SK-MEL-5 (cell line): ENCODE data around the gene CMIP. TPM values are rescaled to one million over a fixed set of nuclear protein-coding genes. Genes with fewer than 3 reads are reported as not detected.

ENCODE experiments used
- DNase-seq: peaks from one replicate; pipeline ENCODE4 v3.0.0-alpha.2; 2016; ENCODE audit warnings: low read depth, low spot score
- in situ Hi-C: cut with HindIII; loops from 2 replicates; pipeline ENCODE4 v1.10.0; 2016; ENCODE audit warnings: low sequenced_read_pairs, high pct_unique_total_duplicates, low pct_unique_long_range_greater_than_20kb
- total RNA-seq: library from RNA; depleted of rRNA; stranded (reverse); fragments of >200 nt; shearing (Covaris generic); gene quantifications from 2 replicates; pipeline ENCODE4 v1.2.3, GENCODE V29; 2014

Gene CMIP
- total RNA-seq, 1 experiment from 2014 or later, result 2.0 TPM

DNA sequence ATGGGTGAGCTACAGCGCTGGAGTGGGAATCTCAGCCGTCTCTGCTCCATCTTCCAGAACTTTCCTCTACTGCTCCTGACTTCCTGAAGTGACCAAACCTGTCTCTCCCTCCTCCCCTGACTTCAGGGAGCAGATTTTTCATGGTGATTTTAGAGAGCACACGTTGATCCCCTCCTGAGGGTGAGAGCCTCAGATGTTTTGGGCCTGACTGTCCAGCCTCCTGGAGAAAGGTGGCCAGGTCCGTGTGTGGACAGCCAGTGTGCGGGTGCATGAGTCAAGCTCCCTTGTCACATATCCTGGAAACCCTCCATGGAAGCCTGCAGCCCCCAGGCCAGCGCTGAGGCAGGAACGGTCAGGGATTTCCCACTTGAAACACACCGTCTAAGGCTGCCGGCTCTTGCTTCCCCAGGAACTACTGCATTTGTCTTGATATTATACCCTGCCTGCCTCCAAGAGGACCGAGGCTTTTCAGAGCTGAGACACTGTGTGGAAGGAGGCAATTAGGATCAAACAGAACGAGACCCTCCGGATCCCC is 143.1 kb downstream of the CMIP start:
- no peak for DNase-seq
- in situ Hi-C loops, result no loop called here

DNA sequence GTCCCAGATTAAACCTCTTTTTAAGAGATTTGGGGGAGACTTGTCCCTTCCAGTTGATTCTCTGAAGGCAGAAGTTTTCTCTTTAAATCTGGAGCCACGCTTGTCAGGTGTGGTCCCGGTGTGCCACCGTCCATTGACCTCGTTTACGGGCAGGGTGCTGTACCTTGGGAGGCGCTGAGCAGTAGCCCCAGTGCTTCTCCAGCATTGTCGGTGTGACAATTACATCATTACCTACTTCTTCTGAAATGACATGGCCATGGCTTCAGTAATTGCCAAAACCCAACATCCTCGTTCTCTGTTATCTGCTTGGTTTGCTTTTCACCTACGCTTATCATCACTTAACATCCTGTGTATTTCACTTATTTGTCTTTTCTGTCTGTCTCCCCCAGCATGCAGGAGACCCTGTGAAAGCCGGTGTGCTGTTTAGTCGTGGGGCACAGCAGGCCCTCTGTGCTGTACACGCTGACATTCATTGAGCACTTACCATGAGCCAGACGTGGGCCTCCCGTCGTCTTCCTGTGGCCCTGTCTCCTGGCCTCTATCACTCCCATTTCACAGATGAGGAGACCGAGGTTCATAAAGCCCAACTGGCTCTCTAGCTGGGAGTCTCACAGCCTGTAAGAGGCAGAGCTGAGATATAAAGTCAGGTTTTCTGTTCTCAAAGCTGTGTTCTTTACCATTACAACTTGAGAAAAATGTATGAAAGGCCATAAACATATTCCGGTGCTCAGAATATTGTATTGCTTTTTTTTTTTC is 143.9 kb downstream of the CMIP start:
- DNase-seq, result no peak
- in situ Hi-C loops, result no loop called here

DNA sequence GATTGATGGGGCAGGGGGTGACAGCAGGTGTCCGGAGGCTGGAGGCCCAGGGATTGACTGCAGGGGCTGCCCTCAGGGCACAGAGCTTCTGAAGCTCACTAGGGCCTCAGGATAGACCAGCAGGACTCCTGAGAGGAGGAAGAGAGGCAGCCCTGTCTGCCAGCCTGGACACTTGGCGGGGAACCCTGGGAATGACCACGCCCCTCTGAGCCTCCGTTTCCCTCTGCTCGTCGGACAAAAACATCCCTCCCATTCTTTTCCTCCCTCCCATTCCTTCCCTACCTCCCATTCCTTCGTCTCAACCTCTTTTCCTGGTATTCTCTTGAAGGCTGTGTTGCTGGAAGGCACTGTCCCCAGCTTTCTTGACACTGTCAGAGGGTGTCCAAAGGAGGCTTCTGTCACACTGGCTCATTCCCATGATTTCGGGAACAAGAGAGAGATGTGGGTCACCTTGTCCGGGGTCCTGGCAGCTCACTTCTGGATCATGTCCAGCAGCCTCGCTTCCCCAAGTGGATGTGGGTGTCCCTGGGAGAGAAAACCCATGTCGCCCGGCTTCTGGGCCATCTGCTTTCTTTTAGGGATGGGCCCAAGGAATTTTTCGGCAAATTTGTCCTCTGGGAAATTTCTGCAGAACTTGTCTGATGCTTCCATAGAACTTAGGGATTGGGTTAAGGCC is 145.5 kb downstream of the CMIP start:
- in situ Hi-C loops, result no loop called here
- no peak for DNase-seq

DNA sequence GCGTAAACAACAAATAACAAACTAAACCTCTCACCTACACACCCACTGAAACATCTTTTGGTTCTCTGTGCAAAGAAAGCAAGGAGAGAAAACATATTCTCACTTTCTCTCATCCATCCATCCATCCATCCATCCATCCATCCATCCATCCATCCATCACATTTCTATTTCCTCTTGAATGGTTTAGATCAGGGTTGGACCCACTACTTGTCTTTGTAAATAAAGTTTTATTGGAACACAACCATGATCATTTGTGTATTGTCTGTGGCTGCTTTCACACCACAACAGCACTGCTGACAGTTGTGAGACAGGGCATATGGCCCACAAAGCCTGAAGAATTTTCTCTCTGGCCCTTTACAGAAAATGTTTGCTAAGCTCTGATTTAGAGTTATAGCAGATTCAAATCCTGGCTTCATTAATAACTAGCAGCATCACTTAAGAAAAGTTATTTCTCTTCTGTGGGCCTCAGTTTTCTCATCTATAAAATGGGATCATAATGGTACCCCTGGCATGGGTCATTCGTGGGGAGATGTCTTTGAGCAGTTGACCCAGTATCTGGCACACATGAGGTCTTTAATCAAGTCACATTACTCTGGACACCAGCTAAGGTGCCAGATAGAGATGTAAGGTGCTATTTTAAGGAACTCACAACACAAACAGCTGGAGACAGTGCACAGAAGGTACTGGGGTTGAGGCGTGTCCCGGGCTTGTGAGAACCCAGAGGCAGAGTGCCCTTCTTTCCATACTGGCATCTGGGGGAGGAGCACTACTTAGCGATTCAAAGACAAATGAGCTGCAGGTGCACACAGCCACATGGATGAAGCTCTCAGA is 146.3 kb downstream of the CMIP start:
- in situ Hi-C loops, result no loop called here
- no peak for DNase-seq

DNA sequence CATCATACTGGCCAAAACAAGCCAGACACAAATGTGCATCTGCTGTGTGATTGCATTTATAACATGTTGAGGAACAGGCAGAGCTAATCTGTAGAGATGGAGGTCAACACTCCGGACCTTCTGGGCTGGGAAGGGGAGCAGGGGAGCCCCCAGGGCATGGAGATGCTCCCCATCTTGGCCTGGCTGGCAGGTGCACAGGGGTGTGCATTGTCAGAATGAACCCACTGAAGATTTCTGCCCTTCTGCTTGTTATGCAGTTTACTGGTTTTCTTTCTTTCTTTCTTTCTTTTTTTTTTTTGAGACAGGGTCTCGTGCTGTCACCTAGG is 146.9 kb downstream of the CMIP start:
- no peak for DNase-seq
- in situ Hi-C loops, result no loop called here

DNA sequence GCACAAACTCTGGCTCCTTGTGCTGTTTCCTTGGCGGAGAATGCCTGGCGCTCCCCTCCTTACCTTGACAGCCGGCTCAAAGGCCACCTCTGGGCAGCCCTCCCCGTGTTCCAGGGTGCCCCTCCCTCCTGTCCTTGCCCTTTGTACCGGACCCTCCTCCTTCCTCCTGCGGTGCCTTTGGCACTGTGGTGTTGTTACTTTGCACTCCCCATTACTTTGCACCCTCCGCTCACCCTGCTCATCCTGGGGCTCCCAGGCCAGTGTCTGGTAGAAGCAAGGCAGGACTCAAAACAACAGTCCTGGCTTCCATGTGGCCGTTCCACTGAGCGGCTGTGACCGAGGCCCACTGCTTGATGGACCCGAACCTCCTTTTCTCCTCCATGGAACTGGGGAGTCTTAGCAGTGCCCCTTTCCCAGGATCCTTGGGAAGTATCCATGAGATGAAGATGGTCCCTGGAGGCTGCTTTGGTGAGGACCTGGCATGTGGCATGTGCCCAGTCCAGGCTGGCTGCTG is 147.8 kb downstream of the CMIP start:
- no peak for DNase-seq
- in situ Hi-C loops, result no loop called here

DNA sequence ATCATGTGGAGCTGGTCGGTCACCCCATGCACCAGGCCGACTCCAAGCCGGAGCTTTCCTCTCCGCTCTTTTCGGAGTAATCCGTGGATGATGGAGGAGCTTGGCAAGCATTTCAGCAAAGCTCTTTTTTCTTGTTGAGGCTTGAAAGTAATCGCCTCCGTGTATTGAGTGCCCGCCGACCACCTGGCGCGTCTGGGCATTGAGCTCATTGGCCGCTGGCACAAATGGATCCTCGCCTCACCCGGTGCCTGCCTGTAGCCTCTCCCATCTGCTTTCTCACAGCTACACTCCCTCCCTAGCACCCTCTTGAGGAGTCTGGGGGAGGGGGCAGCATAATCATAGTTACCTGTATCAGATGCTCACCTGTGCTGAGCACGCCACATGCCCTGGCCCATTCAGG is 148.9 kb downstream of the CMIP start:
- in situ Hi-C loops, result no loop called here
- no peak for DNase-seq

DNA sequence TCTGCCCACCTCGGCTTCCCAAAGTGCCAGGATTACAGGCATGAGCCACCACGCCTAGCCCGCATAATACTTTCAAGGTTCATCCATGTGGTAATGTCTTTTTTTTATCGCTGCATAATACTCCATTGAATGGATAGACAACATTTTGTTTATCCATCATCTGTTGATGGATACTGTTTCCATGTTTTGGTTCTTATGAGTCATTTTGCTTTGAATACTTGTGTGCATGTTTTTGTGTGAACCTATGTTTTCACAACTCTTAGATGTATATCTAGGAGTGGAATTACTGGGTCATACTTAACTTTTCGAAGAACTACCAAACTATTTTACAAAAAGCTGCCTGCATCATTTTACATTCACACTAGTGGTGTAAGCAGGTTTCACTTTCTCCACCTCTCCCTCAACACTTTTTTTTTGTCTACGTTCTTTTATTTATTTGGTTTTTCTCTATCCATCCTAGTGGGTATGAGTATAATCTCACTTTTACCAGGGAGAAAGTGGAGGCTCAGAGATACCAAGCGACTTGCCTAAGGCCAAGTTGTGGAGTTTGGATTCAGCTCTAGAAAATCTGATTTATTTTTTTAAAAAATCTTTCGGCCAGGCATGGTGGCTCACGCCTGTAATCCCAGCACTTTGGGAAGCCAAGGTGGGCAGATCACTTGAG is 151.2 kb downstream of the CMIP start:
- no peak for DNase-seq
- in situ Hi-C loops, result no loop called here

DNA sequence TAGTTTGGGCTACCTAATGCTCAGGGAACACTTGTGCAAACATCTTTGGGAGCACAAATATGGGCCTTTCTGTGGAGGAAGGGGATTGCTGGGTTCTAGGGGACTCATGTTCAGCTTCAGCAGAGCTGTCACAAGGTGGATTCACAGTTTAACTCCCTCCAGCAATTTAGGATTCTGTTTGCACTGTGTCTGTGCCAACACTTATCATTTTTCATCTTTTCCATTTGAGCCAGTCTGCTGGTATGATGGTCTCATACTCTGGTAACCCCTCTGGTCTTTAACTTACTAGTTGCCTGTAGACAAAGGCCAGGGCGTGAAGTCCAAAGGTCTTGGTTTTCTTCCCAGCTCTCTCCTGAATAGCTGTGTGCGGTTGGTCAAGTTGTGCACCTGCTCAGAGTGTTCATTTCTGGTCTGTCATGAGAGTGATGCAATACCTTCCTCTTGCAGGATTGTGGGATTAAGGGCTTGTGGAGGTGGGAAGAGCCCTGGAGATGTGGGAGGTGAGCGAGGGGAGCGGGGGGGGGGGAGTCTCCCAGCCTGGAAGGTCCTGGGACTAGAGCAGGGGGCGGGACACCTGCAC is 152.6 kb downstream of the CMIP start:
- in situ Hi-C loops, result no loop called here
- no peak for DNase-seq

DNA sequence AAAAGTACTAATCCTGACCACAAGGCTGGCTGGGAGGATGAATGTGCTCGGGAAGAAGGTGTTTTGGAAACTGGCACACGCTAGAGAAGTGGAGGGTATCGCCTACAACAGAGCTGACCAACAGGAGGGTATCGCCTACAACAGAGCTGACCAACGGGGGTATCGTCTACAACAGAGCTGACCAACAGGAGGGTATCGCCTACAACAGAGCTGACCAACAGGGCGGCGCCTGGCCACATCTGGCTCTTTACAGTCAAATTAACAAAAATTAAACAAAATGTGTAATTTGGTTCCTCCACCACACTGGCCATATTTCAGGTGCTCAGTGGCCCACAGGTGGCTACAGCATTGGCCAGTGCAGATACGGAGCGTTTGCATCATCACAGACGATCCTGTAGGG is 153.5 kb downstream of the CMIP start:
- no peak for DNase-seq
- in situ Hi-C loops, result no loop called here

DNA sequence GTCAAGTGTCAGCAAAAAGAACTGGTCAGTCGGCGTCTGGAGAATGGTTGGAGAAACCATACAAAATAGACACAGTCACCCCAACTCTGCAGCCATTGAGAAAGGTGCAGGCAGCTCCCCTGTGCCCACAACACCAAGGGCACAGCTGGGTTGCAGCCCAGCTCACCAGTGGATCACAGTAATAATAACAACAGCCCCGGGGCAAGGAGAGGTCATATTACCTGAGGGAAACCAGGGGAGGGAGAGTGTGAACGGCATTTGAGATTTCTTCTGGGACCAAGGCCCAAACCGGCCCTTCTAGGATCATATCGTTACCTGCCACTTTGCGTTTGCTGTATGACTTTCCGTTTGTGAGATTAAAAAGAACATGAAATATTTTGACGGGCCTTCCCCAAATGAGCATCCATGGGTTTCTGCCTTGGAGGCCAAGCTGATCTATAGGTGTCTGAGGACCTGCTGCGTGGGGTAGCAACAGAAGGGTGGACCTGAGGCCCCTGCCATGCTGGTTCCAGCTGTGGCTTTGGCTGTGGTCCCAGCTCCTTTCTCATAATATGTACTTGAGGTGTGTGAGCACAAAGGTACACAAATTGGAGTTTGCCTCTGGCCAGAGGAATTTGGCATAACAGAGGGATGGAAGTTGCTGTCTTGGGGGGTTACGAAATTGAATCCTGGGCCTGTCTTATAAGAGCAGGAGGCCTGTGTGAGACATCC is 154.6 kb downstream of the CMIP start:
- in situ Hi-C loops, result no loop called here
- DNase-seq, result no peak

DNA sequence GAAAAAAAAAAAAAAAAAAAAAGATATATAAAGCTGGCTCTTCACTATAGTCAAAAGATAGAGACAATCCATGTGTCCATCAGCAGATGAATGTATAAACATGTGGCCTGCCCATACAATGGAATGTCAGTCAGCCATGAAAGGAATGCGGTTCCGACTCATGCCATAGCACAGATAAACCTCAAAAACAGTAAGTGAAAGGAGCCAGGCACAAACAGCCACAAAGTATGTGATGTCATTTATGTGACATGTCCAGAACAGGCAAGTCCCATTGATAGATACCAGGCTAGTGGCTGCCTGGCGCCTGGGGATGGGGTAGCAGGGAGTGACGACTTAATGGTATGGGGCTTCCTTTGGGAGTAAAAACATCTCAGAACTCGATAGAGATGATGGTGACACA is 155.7 kb downstream of the CMIP start:
- in situ Hi-C loops, result no loop called here
- DNase-seq, result peak; percentile 15

DNA sequence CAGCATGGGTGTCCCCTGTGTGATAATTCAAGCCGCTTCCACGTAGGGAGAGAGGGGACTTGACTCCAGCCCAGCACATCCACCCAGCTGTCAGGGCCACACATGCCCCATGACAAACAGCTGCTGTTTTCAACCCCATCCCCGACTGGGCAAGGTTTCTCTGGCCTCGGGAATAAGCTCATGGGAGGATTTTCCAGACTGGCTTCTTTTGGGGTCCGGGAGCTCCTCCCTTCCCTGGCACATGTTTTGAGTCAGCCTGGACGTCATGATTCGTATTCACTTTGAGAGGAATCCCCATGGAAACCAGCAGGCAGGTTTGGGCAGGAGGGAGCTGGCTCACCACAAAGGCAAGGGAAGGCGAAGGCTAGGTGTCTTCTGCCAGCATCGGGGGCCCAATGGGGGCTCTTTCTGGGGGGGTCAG is 156.4 kb downstream of the CMIP start:
- DNase-seq, result no peak
- in situ Hi-C loops, result no loop called here

DNA sequence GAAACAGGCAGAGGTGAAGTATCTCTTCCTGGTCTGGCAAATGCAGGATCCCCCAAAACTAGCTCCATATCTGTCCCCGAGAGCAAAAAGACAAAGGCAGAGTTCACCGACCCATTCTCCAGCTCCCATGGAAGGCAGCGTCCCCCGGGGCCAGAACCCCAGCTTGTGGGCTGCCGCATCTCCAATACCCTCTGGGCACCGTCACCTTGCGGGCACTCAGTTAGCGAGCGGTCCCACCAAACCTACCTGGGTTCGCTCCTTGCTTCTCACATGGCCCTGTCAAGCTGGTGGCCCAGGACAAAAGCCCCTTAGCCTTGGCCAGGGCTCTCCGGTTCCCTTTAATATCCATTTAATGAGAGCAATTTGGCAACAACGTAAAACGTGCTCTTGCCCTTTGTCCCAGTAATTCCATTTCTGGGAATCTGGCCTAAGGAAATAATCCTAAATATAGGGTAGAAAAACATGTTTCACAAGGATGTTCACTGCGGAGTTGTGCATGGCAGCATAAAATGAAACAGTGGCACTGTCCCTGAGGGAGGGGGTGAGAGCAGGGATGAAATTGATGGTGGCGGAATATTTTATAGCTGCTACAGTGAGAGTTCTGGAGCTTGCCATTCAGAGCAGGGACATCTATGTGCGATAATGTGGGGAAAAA is 157.1 kb downstream of the CMIP start:
- DNase-seq, result no peak
- in situ Hi-C loops, result no loop called here

DNA sequence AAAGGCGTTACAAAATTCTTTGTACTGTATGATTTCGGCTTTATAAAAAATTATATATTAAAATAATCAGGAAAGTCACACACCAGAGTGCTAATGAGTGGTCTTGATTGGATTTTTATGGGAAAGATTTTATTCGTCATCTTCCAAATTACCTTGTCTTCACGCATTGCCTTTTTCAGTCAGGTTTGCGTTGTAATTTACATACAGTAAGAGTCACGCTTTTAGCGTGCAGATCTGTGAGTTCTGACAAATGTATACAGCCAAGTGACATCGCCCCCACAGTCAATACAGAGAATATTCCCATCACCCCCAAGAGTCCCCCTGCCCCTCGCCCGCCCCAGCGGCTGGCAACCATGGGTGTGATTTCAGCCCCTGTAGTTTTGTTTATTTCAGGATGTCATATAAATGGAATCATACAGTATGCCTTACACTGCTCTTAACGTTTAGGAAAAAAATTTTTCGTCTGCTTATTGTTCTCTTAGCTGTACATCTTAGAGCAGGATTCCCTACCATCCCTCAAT is 157.7 kb downstream of the CMIP start:
- in situ Hi-C loops, result no loop called here
- DNase-seq, result no peak

DNA sequence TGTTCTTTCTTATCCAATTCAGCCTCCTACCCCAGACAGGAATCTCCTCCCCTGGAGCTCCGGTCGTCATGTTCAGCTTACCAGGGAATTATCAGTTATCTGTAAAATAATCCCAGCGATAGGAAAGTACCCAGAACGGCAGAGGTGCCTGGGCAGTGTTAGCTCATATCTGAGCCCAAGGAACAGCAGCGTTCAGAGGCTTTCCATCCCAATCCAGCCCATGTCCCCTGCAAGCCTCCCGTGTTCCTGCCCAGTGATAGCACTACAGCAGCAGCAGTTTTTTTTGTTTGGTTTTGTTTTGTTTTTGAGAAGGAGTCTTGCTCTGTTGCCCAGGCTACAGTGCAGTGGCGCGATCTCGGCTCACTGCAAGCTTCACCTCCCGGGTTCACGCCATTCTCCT is 158.2 kb downstream of the CMIP start:
- in situ Hi-C loops, result no loop called here
- no peak for DNase-seq
